ENCODE results near the gene VDR. TPM values are rescaled to one million over a fixed set of nuclear protein-coding genes. Genes with fewer than 3 reads are reported as not detected.
A peak's percentile ranks its signal among the peaks of the same experiment; 100 is the strongest.

Gene VDR
- total RNA-seq, 4 donors from 2014 or later = 75.1 to 193 (median 156) TPM

DNA sequence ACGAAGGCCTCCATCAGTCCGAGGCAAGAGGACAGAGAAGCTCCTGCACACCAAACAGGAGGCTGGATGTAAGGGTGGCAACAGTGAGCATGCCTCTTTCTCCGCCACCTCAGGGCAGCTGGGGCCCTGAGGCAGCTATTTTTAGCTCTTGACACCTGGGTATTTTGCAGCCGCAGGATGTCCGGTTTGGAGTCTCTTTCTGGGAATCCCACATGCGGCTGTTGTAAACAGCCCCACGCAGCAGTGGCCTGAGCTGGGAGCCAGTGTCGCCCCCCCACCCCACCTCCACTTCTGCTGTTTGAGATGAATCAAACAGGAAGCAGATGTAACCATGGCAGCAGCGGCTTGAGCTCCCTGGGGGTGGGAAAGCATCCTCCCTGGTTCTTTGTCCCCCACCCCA lies 96.7 kb downstream of the VDR start:
- H3K4me3 ChIP-seq = peak overlapping the region in 2 of 4 donors; percentile 3 to 10
- H3K4me1 ChIP-seq = peaks cover 12 to 88% (median 55%) of the 10 kb centered on the region in 4 donors
- peak overlapping the region; percentile 62 to 98 (median 96) for H3K27ac ChIP-seq
- H3K9me3 ChIP-seq = no peaks in the 10 kb centered on the region
- no peak for TF ChIP-seq POLR2A (IDR thresholded peaks at IDR 0.05)
- TF ChIP-seq, protein P1, sequence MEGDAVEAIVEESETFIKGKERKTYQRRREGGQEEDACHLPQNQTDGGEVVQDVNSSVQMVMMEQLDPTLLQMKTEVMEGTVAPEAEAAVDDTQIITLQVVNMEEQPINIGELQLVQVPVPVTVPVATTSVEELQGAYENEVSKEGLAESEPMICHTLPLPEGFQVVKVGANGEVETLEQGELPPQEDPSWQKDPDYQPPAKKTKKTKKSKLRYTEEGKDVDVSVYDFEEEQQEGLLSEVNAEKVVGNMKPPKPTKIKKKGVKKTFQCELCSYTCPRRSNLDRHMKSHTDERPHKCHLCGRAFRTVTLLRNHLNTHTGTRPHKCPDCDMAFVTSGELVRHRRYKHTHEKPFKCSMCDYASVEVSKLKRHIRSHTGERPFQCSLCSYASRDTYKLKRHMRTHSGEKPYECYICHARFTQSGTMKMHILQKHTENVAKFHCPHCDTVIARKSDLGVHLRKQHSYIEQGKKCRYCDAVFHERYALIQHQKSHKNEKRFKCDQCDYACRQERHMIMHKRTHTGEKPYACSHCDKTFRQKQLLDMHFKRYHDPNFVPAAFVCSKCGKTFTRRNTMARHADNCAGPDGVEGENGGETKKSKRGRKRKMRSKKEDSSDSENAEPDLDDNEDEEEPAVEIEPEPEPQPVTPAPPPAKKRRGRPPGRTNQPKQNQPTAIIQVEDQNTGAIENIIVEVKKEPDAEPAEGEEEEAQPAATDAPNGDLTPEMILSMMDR (IDR thresholded peaks at IDR 0.05) = no peak
- no peaks in the 10 kb centered on the region for H3K27me3 ChIP-seq
- peak in 2 of 3 donors; percentile 90 for DNase-seq
- H3K36me3 ChIP-seq = no peaks in the 10 kb centered on the region

DNA sequence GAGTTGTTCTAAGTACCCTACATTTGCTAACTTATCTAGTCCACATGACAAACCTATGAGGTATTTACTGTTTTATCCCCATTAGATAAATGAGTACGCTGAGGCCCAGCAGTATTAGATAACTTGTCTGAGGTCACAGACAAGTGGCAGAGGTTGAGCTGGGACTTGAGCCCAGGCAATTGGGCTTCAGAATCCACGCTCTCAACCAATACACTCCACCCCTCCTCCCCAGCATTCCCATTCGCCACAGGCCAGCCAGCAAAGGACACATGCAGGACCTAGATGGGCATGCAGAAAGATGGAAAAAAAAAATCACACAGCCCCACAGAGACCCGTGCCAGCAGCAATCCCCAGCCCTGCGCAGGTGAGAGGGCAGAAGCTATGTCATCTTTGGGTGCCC lies 97.5 kb downstream of the VDR start:
- no peak overlapping the region for H3K4me3 ChIP-seq
- peaks cover 12 to 95% (median 58%) of the 10 kb centered on the region in 4 donors for H3K4me1 ChIP-seq
- H3K36me3 ChIP-seq = no peaks in the 10 kb centered on the region
- H3K27ac ChIP-seq = peak overlapping the region; percentile 62 to 98 (median 96)
- DNase-seq = no peak
- no peak for TF ChIP-seq POLR2A (IDR thresholded peaks at IDR 0.05)
- TF ChIP-seq, protein P1 (IDR thresholded peaks at IDR 0.05) = no peak
- H3K9me3 ChIP-seq = no peaks in the 10 kb centered on the region
- H3K27me3 ChIP-seq = no peaks in the 10 kb centered on the region

DNA sequence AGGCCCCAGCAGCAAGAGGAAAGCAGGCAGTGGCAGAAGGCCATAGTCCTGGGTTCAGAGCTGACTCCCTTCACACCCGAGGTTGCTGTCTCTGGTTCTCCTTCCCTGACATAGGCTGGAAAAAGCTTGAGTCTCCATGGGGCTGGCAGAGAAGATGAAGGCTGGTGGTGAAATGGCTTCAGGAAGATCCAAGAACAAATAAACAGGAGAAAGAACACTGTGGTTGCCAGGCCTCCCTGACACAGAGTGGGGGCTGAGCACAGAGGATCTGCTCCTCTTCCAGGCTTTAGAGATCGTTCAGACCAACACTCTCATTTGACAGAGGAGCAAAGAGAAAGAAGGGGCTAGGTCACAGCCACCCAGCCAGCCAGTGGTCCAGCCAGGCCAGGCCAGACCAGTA lies 99.4 kb downstream of the VDR start:
- Histone ChIP-seq H3K9me3 (no peaks in the 10 kb centered on the region), H3K4me1 (peaks cover 3 to 97% (median 45%) of the 10 kb centered on the region in 4 donors), H3K4me3 (no peak overlapping the region), H3K27me3 (no peaks in the 10 kb centered on the region), H3K27ac (peak overlapping the region in 3 of 4 donors; percentile 4 to 61 (median 40)), H3K36me3 (no peaks in the 10 kb centered on the region)
- DNase-seq = no peak
- TF ChIP-seq POLR2A (IDR thresholded peaks at IDR 0.05) = no peak
- TF ChIP-seq, protein P1 (IDR thresholded peaks at IDR 0.05) = no peak

DNA sequence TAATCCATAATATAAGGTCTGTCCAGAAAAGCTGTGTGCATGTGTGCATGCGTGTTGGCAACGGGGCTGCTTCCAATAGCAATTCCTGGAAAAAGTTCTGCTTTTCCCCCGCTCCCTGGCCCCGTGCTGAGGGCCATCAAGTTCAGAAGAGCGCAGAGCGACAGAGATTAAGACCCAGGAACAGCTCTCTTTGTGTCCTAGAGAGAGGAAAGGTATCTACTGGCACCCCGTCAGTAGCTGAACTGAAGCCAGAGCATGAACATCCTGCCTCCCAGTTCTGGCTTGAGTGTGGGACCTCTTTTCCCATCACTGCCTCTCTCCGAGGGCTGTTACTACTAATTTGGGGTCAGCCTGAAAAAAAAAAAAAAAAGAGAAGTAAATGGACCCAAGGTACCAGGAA lies 100.6 kb downstream of the VDR start:
- peaks cover 3 to 97% (median 32%) of the 10 kb centered on the region in 4 donors for H3K4me1 ChIP-seq
- no peaks in the 10 kb centered on the region for H3K9me3 ChIP-seq
- H3K4me3 ChIP-seq = no peak overlapping the region
- DNase-seq = no peak
- H3K27me3 ChIP-seq = no peaks in the 10 kb centered on the region
- TF ChIP-seq, protein P1 (IDR thresholded peaks at IDR 0.05) = no peak
- TF ChIP-seq POLR2A (IDR thresholded peaks at IDR 0.05) = no peak
- H3K27ac ChIP-seq = peak overlapping the region in 3 of 4 donors; percentile 42 to 59 (median 52)
- no peaks in the 10 kb centered on the region for H3K36me3 ChIP-seq

DNA sequence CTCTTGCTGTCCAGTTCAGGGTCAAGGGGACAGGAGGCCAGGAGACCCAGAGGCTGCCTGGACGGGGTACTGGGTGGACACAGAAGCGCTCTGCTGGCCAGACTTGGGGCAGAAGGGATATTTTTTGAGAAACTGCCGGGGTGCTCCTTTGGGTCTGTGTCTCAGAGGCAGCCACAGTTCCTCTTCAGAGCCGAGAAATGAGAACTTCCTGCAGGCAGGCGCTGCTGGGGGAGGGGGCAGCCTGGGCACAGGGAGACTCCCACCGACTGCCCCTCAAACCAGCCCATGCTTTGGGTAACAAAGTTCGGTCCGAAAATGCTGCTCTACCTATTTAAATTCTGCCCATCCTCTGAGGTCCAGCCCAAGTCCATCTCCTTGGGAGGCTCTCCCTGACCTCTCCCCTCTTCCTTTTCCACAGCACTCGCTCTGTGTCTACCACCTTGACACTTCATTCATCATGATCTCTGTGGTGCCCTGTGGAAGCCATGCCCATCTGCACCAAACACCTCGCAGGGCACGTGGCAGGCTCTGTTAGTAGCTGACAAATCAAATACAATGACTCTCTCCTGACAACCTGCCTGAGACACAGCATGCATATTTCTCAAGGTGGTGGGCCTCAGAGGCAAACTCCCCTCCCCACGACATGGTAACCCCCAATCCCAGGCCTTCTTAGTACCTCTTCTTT lies 101.5 kb downstream of the VDR start:
- no peak overlapping the region for H3K4me3 ChIP-seq
- no peak for TF ChIP-seq POLR2A (IDR thresholded peaks at IDR 0.05)
- TF ChIP-seq, protein P1 (IDR thresholded peaks at IDR 0.05) = no peak
- no peaks in the 10 kb centered on the region for H3K36me3 ChIP-seq
- H3K27me3 ChIP-seq = no peaks in the 10 kb centered on the region
- peaks cover 0 to 95% (median 25%) of the 10 kb centered on the region in 4 donors for H3K4me1 ChIP-seq
- H3K9me3 ChIP-seq = no peaks in the 10 kb centered on the region
- H3K27ac ChIP-seq = peak overlapping the region in 3 of 4 donors; percentile 42 to 59 (median 52)
- peak in 1 of 3 donors; percentile 47 for DNase-seq
